CD4-positive, alpha-beta memory T cell (primary cell): ENCODE data around the gene PADI1. TPM values are rescaled to one million over a fixed set of nuclear protein-coding genes. Genes with fewer than 3 reads are reported as not detected.

ENCODE experiments used
- CTCF ChIA-PET: fragments of 350-600 bp; sonication (Branson Sonifier 250); formaldehyde crosslinking; loops from one replicate; lab custom pipeline; 2021; ENCODE audit warnings: inconsistent platforms; ENCODE audit not compliant: partially characterized antibody; lab: Charles Lee
- POLR2A ChIA-PET: fragments of 350-600 bp; sonication (Branson Sonifier 250); formaldehyde crosslinking; loops from one replicate; lab custom pipeline; 2021; ENCODE audit not compliant: partially characterized antibody; lab: Charles Lee
- DNase-seq, 5 donors: peaks; one replicate each; pipeline versions ENCODE4 v3.0.0 to v3.0.0-alpha.2; 2020 to 2022; ENCODE audit warnings: mixed read lengths in 1 of 5
- H3K27ac ChIP-seq: one replicate; pipeline ENCODE4 v1.7.0; 2013; ENCODE audit warnings: low read depth, low read length
- H3K27me3 ChIP-seq: 2 replicates; pipeline ENCODE4 v1.7.0; 2013; ENCODE audit warnings: mild to moderate bottlenecking, low read length, moderate library complexity; ENCODE audit not compliant: insufficient read depth
- H3K36me3 ChIP-seq: 2 replicates; pipeline ENCODE4 v1.7.0; 2013; ENCODE audit warnings: mild to moderate bottlenecking, low read length, moderate library complexity; ENCODE audit not compliant: insufficient read depth
- H3K4me1 ChIP-seq: 2 replicates; pipeline ENCODE4 v1.7.0; 2013; ENCODE audit warnings: mild to moderate bottlenecking, low read length, moderate library complexity; ENCODE audit not compliant: insufficient read depth
- H3K4me3 ChIP-seq, 2 donors: one replicate each; pipeline ENCODE4 v1.7.0; 2013; ENCODE audit warnings: low read length in 2 of 2, mild to moderate bottlenecking in 1 of 2
- H3K9me3 ChIP-seq, 2 donors: one replicate each; pipeline ENCODE4 v1.7.0; 2013; ENCODE audit warnings: low read length in 2 of 2, control low read depth in 1 of 2; ENCODE audit not compliant: control insufficient read depth in 1 of 2
- H3K27ac Mint-ChIP-seq, 7 donors: one replicate each; pipeline ENCODE4 v1.8.0; 2020 to 2021; ENCODE audit warnings: mixed read lengths in 7 of 7, mild to moderate bottlenecking in 6 of 7, inconsistent platforms in 3 of 7, moderate library complexity in 3 of 7
- H3K27me3 Mint-ChIP-seq, 2 donors: one replicate each; pipeline ENCODE4 v1.8.0; 2020 to 2021; ENCODE audit warnings: mixed read lengths in 2 of 2
- H3K36me3 Mint-ChIP-seq, 2 donors: one replicate each; pipeline ENCODE4 v1.8.0; 2020 to 2021; ENCODE audit warnings: mixed read lengths in 2 of 2, inconsistent platforms in 1 of 2, mild to moderate bottlenecking in 1 of 2
- H3K4me1 Mint-ChIP-seq, 4 donors: one replicate each; pipeline ENCODE4 v1.8.0; 2020 to 2021; ENCODE audit warnings: mixed read lengths in 4 of 4, mild to moderate bottlenecking in 1 of 4
- H3K4me3 Mint-ChIP-seq, 8 donors: one replicate each; pipeline ENCODE4 v1.8.0; 2020 to 2021; ENCODE audit warnings: mixed read lengths in 8 of 8, mild to moderate bottlenecking in 7 of 8, moderate library complexity in 6 of 8, inconsistent platforms in 3 of 8
- H3K9me3 Mint-ChIP-seq, 8 donors: one replicate each; pipeline ENCODE4 v1.8.0; 2020 to 2021; ENCODE audit warnings: mixed read lengths in 8 of 8, mild to moderate bottlenecking in 5 of 8, inconsistent platforms in 3 of 8, moderate library complexity in 1 of 8
- intact Hi-C: fragments of 100-400 bp; cut with micrococcal nuclease; formaldehyde crosslinking; loops from one replicate; pipeline ENCODE4 v1.15.1; 2023
- polyA plus RNA-seq, 2 donors: library from polyadenylated mRNA; unstranded; fragments of 300-500 nt; fragmentation: Illumina TruSeq; gene quantifications; one replicate each; pipeline ENCODE4 v1.2.3, GENCODE V29; 2021
- total RNA-seq, 2 experiments: library from RNA; stranded (reverse); gene quantifications; one replicate each; pipeline ENCODE4 v1.2.3, GENCODE V29; 2021

The PADI1 gene
- total and polyA plus RNA-seq, 4 experiments from 2014 or later = not detected

DNA sequence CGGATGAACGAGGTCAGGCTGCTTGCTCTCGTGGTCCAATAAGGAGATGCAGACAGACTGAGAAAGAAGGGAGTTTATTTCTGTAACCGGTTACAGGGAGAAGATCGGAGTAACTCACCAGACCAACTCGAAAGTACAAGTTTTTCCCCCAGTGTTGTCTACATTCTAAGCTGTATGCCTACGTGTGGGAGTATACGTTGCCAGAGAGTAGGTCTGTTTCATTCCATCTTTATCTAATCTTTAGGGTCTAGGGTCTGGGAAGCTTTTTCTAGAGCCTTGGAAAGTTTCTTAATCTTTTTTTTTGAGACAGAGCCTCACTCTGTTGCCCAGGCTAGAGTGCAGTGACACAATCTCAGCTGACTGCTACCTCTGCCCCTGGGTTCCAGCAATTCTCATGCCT is 4.7 kb upstream of the PADI1 start:
- Histone ChIP-seq H3K4me1 (peaks cover 18% of the 10 kb centered on the region), H3K27me3 (no peaks in the 10 kb centered on the region), H3K4me3 (no peak overlapping the region), H3K27ac (no peak overlapping the region), H3K36me3 (no peaks in the 10 kb centered on the region), H3K9me3 (no peaks in the 10 kb centered on the region)
- peaks cover 2 to 4% of the 10 kb centered on the region in 2 donors for H3K27me3 Mint-ChIP-seq
- H3K27ac Mint-ChIP-seq = peak overlapping the region in 2 of 7 donors; percentile 39 to 48
- H3K9me3 Mint-ChIP-seq = no peaks in the 10 kb centered on the region
- no peaks in the 10 kb centered on the region for H3K36me3 Mint-ChIP-seq
- H3K4me1 Mint-ChIP-seq = peaks cover 22 to 45% (median 35%) of the 10 kb centered on the region in 4 donors
- H3K4me3 Mint-ChIP-seq = no peak overlapping the region
- no peak for DNase-seq
- ChIA-PET CTCF (interaction anchor here (1.2 kb wide), 1 partner anchor 75 kb away, joined by 5 read pairs; no protein-coding TSS in a partner anchor), POLR2A (no interaction called here)
- intact Hi-C loops = no loop called here

DNA sequence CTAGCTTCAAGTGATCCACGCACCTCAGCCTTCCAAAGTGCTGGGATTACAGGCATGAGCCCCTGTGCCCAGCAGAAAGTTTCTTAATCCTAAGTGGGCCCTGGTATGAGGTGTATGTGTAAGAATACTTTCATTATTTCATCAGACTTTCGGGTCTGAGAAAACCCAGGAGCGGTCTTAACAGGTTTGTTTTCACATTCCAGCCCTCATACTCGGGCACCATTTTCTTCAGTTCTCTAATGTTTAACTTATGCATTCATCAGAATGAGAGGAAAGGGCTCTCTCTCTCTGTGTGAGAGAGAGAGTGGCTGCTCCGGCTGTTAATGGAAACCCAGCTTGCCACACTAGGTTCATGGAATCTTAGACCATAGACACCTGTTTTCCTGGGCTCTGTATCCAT is 4.2 kb upstream of the PADI1 start:
- Histone ChIP-seq H3K27ac (no peak overlapping the region), H3K4me1 (peaks cover 18% of the 10 kb centered on the region), H3K27me3 (no peaks in the 10 kb centered on the region), H3K9me3 (no peaks in the 10 kb centered on the region), H3K36me3 (no peaks in the 10 kb centered on the region), H3K4me3 (no peak overlapping the region)
- Mint-ChIP-seq H3K4me1 (peaks cover 23 to 49% (median 36%) of the 10 kb centered on the region in 4 donors), H3K27ac (peak overlapping the region in 3 of 7 donors; percentile 0 to 68 (median 41)), H3K9me3 (no peaks in the 10 kb centered on the region), H3K4me3 (peak overlapping the region in 4 of 8 donors; percentile 2 to 88 (median 68)), H3K27me3 (peaks cover 4 to 6% of the 10 kb centered on the region in 2 donors), H3K36me3 (no peaks in the 10 kb centered on the region)
- CTCF ChIA-PET = interaction anchor here (1.2 kb wide), 1 partner anchor 75 kb away, joined by 5 read pairs; no protein-coding TSS in a partner anchor
- intact Hi-C loops = no loop called here
- no peak for DNase-seq
- POLR2A ChIA-PET = no interaction called here

DNA sequence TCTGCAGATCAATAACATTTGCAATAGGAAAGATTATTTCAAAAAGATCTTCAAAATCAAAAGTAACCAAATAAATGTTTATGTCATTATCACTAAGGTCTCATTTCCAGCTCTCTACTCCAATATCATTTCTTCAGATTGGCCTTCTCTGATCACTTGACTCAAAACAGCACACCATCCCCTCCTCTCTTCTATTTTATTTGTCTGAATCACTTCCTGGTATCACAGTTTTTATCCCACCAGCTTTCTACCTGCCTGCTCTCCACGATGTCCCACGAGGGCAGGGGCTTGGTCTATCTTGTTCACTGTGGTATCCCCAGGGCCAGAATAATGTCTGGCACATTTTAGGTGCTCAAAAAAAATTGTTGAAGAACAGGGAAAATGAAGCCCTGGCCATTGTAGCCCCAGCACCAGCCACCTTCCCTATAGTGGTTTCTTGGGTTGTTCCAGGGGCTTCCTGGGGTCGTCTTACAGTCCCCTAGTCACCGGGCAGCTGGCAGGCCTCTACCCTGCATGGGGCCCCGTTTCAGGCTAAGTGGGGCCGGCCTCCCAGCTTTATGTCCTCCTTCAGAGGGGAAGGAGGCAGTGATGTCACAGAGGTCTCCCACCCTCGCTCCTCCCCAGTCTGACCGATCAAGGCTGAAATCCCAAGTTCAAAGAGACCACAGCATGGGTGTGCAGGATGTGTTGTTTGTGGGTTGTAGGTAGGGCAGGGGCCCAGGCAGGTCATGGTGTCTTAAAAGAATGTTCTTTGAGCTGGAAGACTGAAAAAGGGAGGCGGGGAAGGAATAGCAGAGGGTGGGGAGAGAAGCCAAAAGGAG is 3.5 kb upstream of the PADI1 start:
- no peak overlapping the region for H3K4me3 ChIP-seq

GRCh38 chr1:17205652-17206051 is 724 bp downstream of the PADI1 start:
- Histone ChIP-seq H3K9me3 (no peaks in the 10 kb centered on the region), H3K27ac (no peak overlapping the region), H3K4me3 (no peak overlapping the region), H3K27me3 (no peaks in the 10 kb centered on the region), H3K4me1 (peaks cover 24% of the 10 kb centered on the region), H3K36me3 (no peaks in the 10 kb centered on the region)
- H3K9me3 Mint-ChIP-seq = no peaks in the 10 kb centered on the region
- ChIA-PET POLR2A (no interaction called here), CTCF (no interaction called here)
- H3K36me3 Mint-ChIP-seq = no peaks in the 10 kb centered on the region
- no peak for DNase-seq
- no peak overlapping the region for H3K4me3 Mint-ChIP-seq
- H3K27ac Mint-ChIP-seq = peak overlapping the region in 1 of 7 donors; percentile 73
- peaks cover 23 to 66% (median 45%) of the 10 kb centered on the region in 4 donors for H3K4me1 Mint-ChIP-seq
- intact Hi-C loops = no loop called here
- H3K27me3 Mint-ChIP-seq = peaks cover 7 to 10% of the 10 kb centered on the region in 2 donors

More for the DNA sequence above, 3.5 kb upstream of the PADI1 start:
- peak; percentile 31 to 60 (median 33) for DNase-seq
- POLR2A ChIA-PET = no interaction called here
- H3K27ac Mint-ChIP-seq = peak overlapping the region in 6 of 7 donors; percentile 19 to 84 (median 51)
- intact Hi-C loops = no loop called here
- peaks cover 23 to 51% (median 36%) of the 10 kb centered on the region in 4 donors for H3K4me1 Mint-ChIP-seq
- no peaks in the 10 kb centered on the region for H3K36me3 ChIP-seq
- no peaks in the 10 kb centered on the region for H3K27me3 ChIP-seq
- no peaks in the 10 kb centered on the region for H3K9me3 Mint-ChIP-seq
- H3K27ac ChIP-seq = no peak overlapping the region
- peak overlapping the region; percentile 13 to 88 (median 74) for H3K4me3 Mint-ChIP-seq
- H3K9me3 ChIP-seq = no peaks in the 10 kb centered on the region
- CTCF ChIA-PET = no interaction called here
- H3K4me1 ChIP-seq = peaks cover 18% of the 10 kb centered on the region
- no peaks in the 10 kb centered on the region for H3K36me3 Mint-ChIP-seq
- H3K27me3 Mint-ChIP-seq = peaks cover 7% of the 10 kb centered on the region in 2 donors

- POLR2A ChIA-PET = no interaction called here
- Mint-ChIP-seq H3K27ac (no peak overlapping the region), H3K4me1 (peaks cover 20 to 66% (median 43%) of the 10 kb centered on the region in 4 donors)
Measured at GRCh38 chr1:17206196-17206595, 1.3 kb downstream of the PADI1 start.

GRCh38 chr1:17207046-17207445 is 2.1 kb downstream of the PADI1 start:
- ChIA-PET POLR2A (no interaction called here), CTCF (interaction anchor here (1.4 to 1.9 kb wide), 2 partner anchors 8 to 30 kb away, joined by 4 read pairs; no protein-coding TSS in a partner anchor)
- H3K4me3 ChIP-seq = no peak overlapping the region
- DNase-seq = no peak
- intact Hi-C loops = no loop called here
- H3K36me3 Mint-ChIP-seq = no peaks in the 10 kb centered on the region
- no peaks in the 10 kb centered on the region for H3K36me3 ChIP-seq
- peaks cover 4% of the 10 kb centered on the region for H3K27me3 ChIP-seq
- H3K4me3 Mint-ChIP-seq = no peak overlapping the region
- H3K4me1 Mint-ChIP-seq = peaks cover 14 to 66% (median 39%) of the 10 kb centered on the region in 4 donors
- H3K9me3 Mint-ChIP-seq = no peaks in the 10 kb centered on the region
- no peak overlapping the region for H3K27ac Mint-ChIP-seq
- H3K4me1 ChIP-seq = peaks cover 23% of the 10 kb centered on the region
- H3K27me3 Mint-ChIP-seq = peaks cover 5 to 10% of the 10 kb centered on the region in 2 donors
- no peaks in the 10 kb centered on the region for H3K9me3 ChIP-seq
- H3K27ac ChIP-seq = no peak overlapping the region

More at GRCh38 chr1:17206196-17206595, 1.3 kb downstream of the PADI1 start:
- Mint-ChIP-seq H3K27me3 (peaks cover 7 to 10% of the 10 kb centered on the region in 2 donors), H3K9me3 (no peaks in the 10 kb centered on the region), H3K4me3 (no peak overlapping the region), H3K36me3 (no peaks in the 10 kb centered on the region)
- H3K27ac ChIP-seq = no peak overlapping the region
- no peak overlapping the region for H3K4me3 ChIP-seq
- no peak for DNase-seq
- H3K9me3 ChIP-seq = no peaks in the 10 kb centered on the region
- CTCF ChIA-PET = no interaction called here
- no peaks in the 10 kb centered on the region for H3K27me3 ChIP-seq
- intact Hi-C loops = no loop called here
- peaks cover 23% of the 10 kb centered on the region for H3K4me1 ChIP-seq
- no peaks in the 10 kb centered on the region for H3K36me3 ChIP-seq

DNA sequence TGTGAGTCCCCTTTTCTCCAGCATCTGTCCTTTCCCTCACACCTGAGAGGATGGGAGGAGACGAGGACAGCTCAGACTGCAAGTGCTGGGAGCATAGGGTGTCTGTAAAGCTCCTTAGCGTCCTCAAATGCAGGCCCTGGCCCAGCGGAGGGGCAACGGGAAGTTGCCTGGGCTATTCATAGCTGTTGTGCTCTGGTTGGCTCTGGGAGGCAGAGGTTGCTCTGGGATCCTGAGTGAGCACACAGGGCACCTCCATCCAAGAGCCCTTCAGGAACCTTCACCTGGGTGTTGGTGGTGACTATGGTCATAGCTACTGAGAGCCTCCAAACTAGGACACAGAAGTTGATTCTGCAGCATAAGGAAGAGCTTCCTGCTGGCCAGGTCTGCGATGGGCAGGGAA is 2.6 kb downstream of the PADI1 start:
- H3K4me1 Mint-ChIP-seq = peaks cover 16 to 66% (median 39%) of the 10 kb centered on the region in 4 donors
- H3K4me3 ChIP-seq = no peak overlapping the region
- no peaks in the 10 kb centered on the region for H3K9me3 ChIP-seq
- ChIA-PET POLR2A (no interaction called here), CTCF (interaction anchor here (1.4 to 1.9 kb wide), 2 partner anchors 9 to 29 kb away, joined by 4 read pairs; no protein-coding TSS in a partner anchor)
- intact Hi-C loops = no loop called here
- no peaks in the 10 kb centered on the region for H3K36me3 Mint-ChIP-seq
- no peaks in the 10 kb centered on the region for H3K9me3 Mint-ChIP-seq
- no peaks in the 10 kb centered on the region for H3K36me3 ChIP-seq
- DNase-seq = no peak
- peak overlapping the region in 1 of 7 donors; percentile 38 for H3K27ac Mint-ChIP-seq
- peaks cover 23% of the 10 kb centered on the region for H3K4me1 ChIP-seq
- H3K4me3 Mint-ChIP-seq = peak overlapping the region in 1 of 8 donors; percentile 20
- no peak overlapping the region for H3K27ac ChIP-seq
- peaks cover 4% of the 10 kb centered on the region for H3K27me3 ChIP-seq
- peaks cover 8 to 10% of the 10 kb centered on the region in 2 donors for H3K27me3 Mint-ChIP-seq
